Stimulated activated memory B cell treated with anti-CD40 and anti-IgM and Interleukin-4, amounts not matched to agents 10 μg/mL and 1 μg/mL and 100 μg/mL, for 72 hours (primary cell): Measurements from ENCODE around the gene FOXD4L3.
"Not testable (repeated sequence)": the region's sequence is repeated elsewhere in the genome, so short reads cannot be mapped to it uniquely, and the experiment has no call there.

Experiments used
- ATAC-seq: fragments of 150-1000 bp; cut with Tn5 transposase; 2 replicates; pipeline ENCODE4 v1.10.0; 2021
- H3K27ac Mint-ChIP-seq: one replicate; pipeline ENCODE4 v1.8.0; 2022; ENCODE audit warnings: mild to moderate bottlenecking, mixed read lengths
- H3K27me3 Mint-ChIP-seq: one replicate; pipeline ENCODE4 v1.8.0; 2022; ENCODE audit warnings: mixed read lengths
- H3K36me3 Mint-ChIP-seq: one replicate; pipeline ENCODE4 v1.8.0; 2022; ENCODE audit warnings: mixed read lengths
- H3K4me1 Mint-ChIP-seq: one replicate; pipeline ENCODE4 v1.8.0; 2022; ENCODE audit warnings: mixed read lengths
- H3K4me3 Mint-ChIP-seq: one replicate; pipeline ENCODE4 v1.8.0; 2022; ENCODE audit warnings: mild to moderate bottlenecking, moderate library complexity, mixed read lengths
- H3K9me3 Mint-ChIP-seq: one replicate; pipeline ENCODE4 v1.8.0; 2022; ENCODE audit warnings: mixed read lengths

FOXD4L3 gene

DNA sequence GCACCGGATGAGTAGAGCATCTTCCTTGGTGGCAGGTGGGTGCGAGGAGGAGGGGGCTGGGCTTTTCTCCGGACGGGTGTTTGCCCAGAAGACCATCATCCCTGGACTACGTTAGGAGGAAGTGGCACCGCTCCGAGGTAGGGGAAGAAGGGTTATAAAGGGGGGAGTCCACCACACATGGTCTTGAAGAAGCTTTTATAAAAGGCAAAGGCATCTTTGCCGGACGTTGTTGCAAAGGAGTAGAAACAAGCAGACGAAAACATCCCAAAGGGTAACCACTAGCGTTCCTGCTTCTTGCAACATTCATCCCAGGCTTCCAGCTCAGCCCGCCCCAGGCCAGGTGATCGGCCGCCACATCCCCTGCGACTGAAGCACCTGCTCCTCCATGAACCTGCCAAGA, at the start of gene FOXD4L3:
Gene FOXD4L3, plus strand, starts transcription at position 301 of the 400 bp plus-strand sequence. Its CDS starts 85 bp downstream, at position 386.
- H3K4me3 Mint-ChIP-seq, H3K27me3 Mint-ChIP-seq, H3K9me3 Mint-ChIP-seq, H3K27ac Mint-ChIP-seq, H3K36me3 Mint-ChIP-seq, ATAC-seq, H3K4me1 Mint-ChIP-seq: not testable (repeated sequence)

- not testable (repeated sequence) for H3K4me3 Mint-ChIP-seq, H3K27me3 Mint-ChIP-seq, H3K27ac Mint-ChIP-seq, ATAC-seq, H3K36me3 Mint-ChIP-seq, H3K9me3 Mint-ChIP-seq, H3K4me1 Mint-ChIP-seq
Observed at GRCh38 chr9:68281041-68281440, 21.6 kb upstream of the FOXD4L3 start.

GRCh38 chr9:68303771-68304170, 1.1 kb downstream of the FOXD4L3 start:
- not testable (repeated sequence) for H3K4me1 Mint-ChIP-seq, H3K27me3 Mint-ChIP-seq, H3K36me3 Mint-ChIP-seq, H3K9me3 Mint-ChIP-seq, ATAC-seq, H3K4me3 Mint-ChIP-seq, H3K27ac Mint-ChIP-seq

GRCh38 chr9:68304212-68304611, 1.5 kb downstream of the FOXD4L3 start:
- not testable (repeated sequence) for H3K9me3 Mint-ChIP-seq, H3K4me3 Mint-ChIP-seq, ATAC-seq, H3K27ac Mint-ChIP-seq, H3K27me3 Mint-ChIP-seq, H3K4me1 Mint-ChIP-seq, H3K36me3 Mint-ChIP-seq

DNA sequence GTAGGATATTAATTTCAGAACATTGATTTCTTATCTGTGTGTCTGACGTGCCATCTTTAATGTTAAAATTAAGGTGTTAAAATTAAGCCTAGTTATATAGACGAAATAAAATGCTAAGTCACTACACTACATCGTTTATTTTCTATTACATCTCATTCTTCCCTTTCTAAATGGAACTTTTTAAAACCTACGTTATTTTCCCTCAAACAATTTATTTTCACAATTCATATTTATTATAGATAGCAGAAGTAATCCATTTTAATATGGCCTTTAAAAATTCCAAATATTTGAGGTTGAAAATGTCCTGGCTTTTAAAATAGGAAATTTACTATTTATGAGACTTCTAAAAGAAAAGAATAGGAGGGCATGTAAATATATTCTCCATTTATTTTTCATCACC, 2.1 kb downstream of the FOXD4L3 start:
- H3K27ac Mint-ChIP-seq, H3K9me3 Mint-ChIP-seq: not testable (repeated sequence)

GRCh38 chr9:68305680-68306285, 3.1 kb downstream of the FOXD4L3 start:
- H3K4me1 Mint-ChIP-seq, H3K9me3 Mint-ChIP-seq, H3K27me3 Mint-ChIP-seq, H3K4me3 Mint-ChIP-seq, H3K36me3 Mint-ChIP-seq, H3K27ac Mint-ChIP-seq, ATAC-seq: not testable (repeated sequence)

More for the DNA sequence above, 2.1 kb downstream of the FOXD4L3 start:
- not testable (repeated sequence) for H3K4me3 Mint-ChIP-seq, H3K27me3 Mint-ChIP-seq, H3K4me1 Mint-ChIP-seq, H3K36me3 Mint-ChIP-seq, ATAC-seq

GRCh38 chr9:68306391-68306964, 3.8 kb downstream of the FOXD4L3 start:
- not testable (repeated sequence) for H3K27me3 Mint-ChIP-seq, H3K4me1 Mint-ChIP-seq, H3K4me3 Mint-ChIP-seq, ATAC-seq, H3K9me3 Mint-ChIP-seq, H3K27ac Mint-ChIP-seq, H3K36me3 Mint-ChIP-seq

DNA sequence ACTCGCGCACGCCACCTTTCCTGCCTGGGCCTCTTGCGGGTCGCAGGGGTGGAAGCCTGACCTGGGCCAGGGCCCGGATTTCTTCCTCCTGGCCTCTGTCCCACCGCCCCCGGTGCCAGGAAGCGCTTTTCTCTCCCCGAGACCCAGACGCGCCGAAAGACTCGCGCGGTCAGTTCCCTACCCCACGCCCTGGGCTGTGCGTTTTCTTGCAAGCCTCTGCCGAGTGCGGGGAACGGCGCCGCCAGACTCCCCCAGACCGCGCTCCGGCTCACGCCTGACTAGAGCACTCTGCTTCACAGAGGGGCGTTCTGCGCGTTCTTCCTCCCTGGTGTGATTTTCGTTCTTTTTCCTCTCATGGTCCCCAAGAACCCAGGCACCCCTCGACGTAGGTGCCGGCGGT, 4.5 kb downstream of the FOXD4L3 start:
- peak; percentile 41 for ATAC-seq
- not testable (repeated sequence) for H3K4me1 Mint-ChIP-seq, H3K27ac Mint-ChIP-seq, H3K4me3 Mint-ChIP-seq, H3K36me3 Mint-ChIP-seq, H3K9me3 Mint-ChIP-seq, H3K27me3 Mint-ChIP-seq

DNA sequence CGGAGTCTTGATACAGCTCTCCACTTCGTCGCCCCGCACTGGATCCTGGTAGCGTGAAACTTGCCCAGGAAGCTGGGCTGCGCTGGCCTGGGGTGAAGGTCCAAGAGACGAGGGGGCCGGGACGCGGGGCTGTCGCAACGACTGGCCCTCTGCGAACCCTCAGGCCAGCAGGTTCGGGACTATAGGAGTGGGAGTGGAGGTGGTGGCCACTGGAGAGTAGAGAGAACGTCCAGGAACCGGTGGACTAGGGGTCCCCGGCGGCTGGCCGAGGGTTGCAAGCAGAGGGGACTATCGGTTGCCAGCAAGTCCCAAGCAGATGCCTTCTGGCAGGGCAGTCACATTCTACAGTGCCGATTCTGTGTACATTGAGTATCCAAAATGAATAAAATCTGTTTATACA, 5.0 kb downstream of the FOXD4L3 start:
- H3K9me3 Mint-ChIP-seq, H3K27ac Mint-ChIP-seq, H3K27me3 Mint-ChIP-seq, H3K4me3 Mint-ChIP-seq, H3K36me3 Mint-ChIP-seq, H3K4me1 Mint-ChIP-seq: not testable (repeated sequence)
- ATAC-seq = peak; percentile 47

- not testable (repeated sequence) for H3K9me3 Mint-ChIP-seq, ATAC-seq, H3K36me3 Mint-ChIP-seq, H3K4me1 Mint-ChIP-seq, H3K27me3 Mint-ChIP-seq, H3K27ac Mint-ChIP-seq, H3K4me3 Mint-ChIP-seq
Observed at GRCh38 chr9:68311208-68311607, 8.5 kb downstream of the FOXD4L3 start.

DNA sequence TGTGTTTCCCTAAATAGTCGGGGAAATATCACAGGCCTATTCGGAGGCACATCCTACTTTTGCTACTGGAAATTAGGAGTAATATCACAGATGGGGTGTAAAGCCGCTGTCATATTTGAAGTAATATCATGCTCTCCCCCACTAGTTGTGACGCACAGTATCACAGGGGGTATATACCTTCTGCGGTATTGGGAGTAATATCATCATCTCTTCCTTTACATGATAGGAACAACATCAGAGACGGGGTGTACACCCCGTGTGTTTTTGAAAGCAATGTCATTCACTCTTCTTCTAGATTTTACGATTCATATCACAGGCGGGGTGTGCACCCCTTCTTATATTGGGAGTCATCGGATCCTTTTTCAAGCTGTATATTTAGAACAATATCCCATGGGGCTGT, 15.5 kb downstream of the FOXD4L3 start:
- not testable (repeated sequence) for H3K27me3 Mint-ChIP-seq, H3K9me3 Mint-ChIP-seq, H3K27ac Mint-ChIP-seq, H3K36me3 Mint-ChIP-seq, H3K4me1 Mint-ChIP-seq, H3K4me3 Mint-ChIP-seq
- peak; percentile 27 for ATAC-seq

- not testable (repeated sequence) for H3K27ac Mint-ChIP-seq, ATAC-seq, H3K9me3 Mint-ChIP-seq, H3K36me3 Mint-ChIP-seq, H3K27me3 Mint-ChIP-seq, H3K4me3 Mint-ChIP-seq, H3K4me1 Mint-ChIP-seq
Observed at GRCh38 chr9:68323749-68324148, 21.1 kb downstream of the FOXD4L3 start.

DNA sequence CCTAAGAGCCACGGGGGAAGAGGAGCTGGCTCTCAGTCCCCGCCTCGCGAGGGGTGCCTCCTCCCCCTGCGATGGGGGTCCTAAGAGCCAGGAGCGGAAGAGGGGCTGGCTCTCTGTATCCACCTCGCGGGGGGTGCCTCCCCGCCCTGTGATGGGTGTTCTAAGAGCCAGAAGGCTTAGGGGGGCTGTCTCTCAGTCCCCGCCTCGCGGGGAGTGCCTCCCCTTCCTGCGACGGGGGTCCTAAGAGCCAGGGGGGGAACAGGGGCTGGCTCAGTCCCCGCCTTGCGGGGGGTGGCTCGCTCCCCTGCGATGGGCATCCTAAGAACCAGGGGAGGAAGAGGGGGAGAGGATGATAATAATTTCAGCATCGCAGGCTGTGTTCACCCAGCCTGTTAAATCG, 21.9 kb downstream of the FOXD4L3 start:
- ATAC-seq = peak; percentile 55
- not testable (repeated sequence) for H3K27me3 Mint-ChIP-seq, H3K4me1 Mint-ChIP-seq, H3K9me3 Mint-ChIP-seq, H3K36me3 Mint-ChIP-seq, H3K27ac Mint-ChIP-seq, H3K4me3 Mint-ChIP-seq

- H3K4me1 Mint-ChIP-seq, H3K36me3 Mint-ChIP-seq, H3K9me3 Mint-ChIP-seq, H3K27ac Mint-ChIP-seq, ATAC-seq, H3K27me3 Mint-ChIP-seq, H3K4me3 Mint-ChIP-seq: not testable (repeated sequence)
Observed at GRCh38 chr9:68329106-68329505, 26.4 kb downstream of the FOXD4L3 start.

GRCh38 chr9:68330531-68331173, 28.0 kb downstream of the FOXD4L3 start:
- H3K4me1 Mint-ChIP-seq, H3K36me3 Mint-ChIP-seq, H3K9me3 Mint-ChIP-seq, H3K27me3 Mint-ChIP-seq, H3K27ac Mint-ChIP-seq, ATAC-seq, H3K4me3 Mint-ChIP-seq: not testable (repeated sequence)

DNA sequence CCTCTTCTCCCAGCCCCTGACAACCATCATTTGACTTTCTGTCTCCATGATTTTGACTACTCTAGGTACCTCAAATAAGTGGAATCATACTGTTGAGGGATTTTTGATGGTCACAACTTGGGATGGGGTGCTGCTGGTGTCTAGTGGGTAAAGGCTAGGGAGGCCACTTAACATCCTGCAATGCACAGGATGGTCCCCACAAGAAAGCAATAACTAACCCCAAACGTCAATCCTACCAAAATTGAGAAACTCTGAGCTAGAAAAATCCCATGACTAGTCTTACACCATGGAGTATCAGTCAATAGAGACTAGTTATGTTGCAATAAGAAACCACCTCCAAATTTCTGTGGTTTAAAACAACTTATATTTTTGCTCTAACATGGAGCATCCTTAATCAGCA, 29.5 kb downstream of the FOXD4L3 start:
- not testable (repeated sequence) for ATAC-seq

More for the DNA sequence above, 29.5 kb downstream of the FOXD4L3 start:
- H3K4me1 Mint-ChIP-seq, H3K36me3 Mint-ChIP-seq, H3K4me3 Mint-ChIP-seq, H3K9me3 Mint-ChIP-seq, H3K27ac Mint-ChIP-seq, H3K27me3 Mint-ChIP-seq: not testable (repeated sequence)
